Measurements from ENCODE around the gene NDUFS4.

GRCh38 chr5:53604309-53604708 lies 43.9 kb downstream of the NDUFS4 start:
- TF ChIP-seq CTCF (IDR thresholded peaks at IDR 0.05) = no peak
- no peak for TF ChIP-seq POLR2A (IDR thresholded peaks at IDR 0.05)
